ENCODE results near the gene MACROD1.
"Not testable (repeated sequence)": the region's sequence is repeated elsewhere in the genome, so short reads cannot be mapped to it uniquely, and the experiment has no call there.

Gene MACROD1

DNA sequence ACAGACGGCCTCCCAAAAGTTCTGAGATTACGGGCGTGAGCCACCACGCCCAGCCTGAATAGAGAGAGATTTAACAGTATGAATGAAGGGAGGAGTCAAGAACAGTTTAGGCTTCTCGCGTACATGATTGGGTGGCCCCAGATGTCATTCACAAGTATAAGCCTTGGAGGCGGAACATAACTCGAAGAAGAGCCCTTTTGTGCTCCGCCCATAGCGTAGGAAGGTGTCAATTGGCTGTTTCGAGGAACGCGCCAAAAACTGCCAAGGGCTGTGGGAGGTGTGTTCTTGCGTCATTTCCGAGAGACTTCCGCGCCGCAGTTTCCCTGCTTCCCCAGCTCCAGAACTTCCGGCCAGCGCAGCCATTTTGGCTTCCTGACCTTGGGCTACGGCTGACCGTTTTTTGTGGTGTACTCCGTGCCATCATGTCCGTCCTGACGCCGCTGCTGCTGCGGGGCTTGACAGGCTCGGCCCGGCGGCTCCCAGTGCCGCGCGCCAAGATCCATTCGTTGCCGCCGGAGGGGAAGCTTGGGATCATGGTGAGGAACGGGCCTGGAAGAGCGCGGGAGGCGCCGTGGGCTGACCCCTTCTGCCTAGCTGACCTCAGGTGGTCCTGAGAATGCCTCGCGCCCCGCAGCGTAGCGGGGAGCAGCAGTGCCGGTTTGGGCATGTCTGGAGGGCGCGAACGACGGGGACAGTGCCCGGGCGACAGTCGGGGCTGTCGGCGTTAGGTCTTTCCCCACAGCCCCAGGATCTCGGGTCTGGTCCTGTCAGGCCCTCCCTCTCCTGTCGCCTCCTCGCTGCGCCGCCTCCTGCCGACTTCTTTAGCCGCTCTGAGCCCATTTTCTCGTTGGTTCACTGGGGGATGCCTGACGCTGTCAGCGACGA, 191.4 kb downstream of the MACROD1 start, which contains the start of gene COX8A:
COX8A (plus strand) TSS at position 362 of the 885 bp plus-strand sequence; CDS start at position 423, 61 bp downstream.
- TF ChIP-seq, protein P1, sequence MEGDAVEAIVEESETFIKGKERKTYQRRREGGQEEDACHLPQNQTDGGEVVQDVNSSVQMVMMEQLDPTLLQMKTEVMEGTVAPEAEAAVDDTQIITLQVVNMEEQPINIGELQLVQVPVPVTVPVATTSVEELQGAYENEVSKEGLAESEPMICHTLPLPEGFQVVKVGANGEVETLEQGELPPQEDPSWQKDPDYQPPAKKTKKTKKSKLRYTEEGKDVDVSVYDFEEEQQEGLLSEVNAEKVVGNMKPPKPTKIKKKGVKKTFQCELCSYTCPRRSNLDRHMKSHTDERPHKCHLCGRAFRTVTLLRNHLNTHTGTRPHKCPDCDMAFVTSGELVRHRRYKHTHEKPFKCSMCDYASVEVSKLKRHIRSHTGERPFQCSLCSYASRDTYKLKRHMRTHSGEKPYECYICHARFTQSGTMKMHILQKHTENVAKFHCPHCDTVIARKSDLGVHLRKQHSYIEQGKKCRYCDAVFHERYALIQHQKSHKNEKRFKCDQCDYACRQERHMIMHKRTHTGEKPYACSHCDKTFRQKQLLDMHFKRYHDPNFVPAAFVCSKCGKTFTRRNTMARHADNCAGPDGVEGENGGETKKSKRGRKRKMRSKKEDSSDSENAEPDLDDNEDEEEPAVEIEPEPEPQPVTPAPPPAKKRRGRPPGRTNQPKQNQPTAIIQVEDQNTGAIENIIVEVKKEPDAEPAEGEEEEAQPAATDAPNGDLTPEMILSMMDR (IDR thresholded peaks at IDR 0.05) = no peak
- Mint-ChIP-seq H3K27ac (peak within 1 kb of the TSS; percentile 100), H3K36me3 (ENCODE audit: low read depth) (peaks cover 10% of the 10 kb centered on the region), H3K4me1 (peaks cover 35% of the 10 kb centered on the region), H3K27me3 (ENCODE audit: low read depth, poor library complexity) (peaks cover 8% of the 10 kb centered on the region), H3K4me3 (peak within 1 kb of the TSS; percentile 100), H3K9me3 (peaks cover 10% of the 10 kb centered on the region)
- peak; percentile 91 for DNase-seq

DNA sequence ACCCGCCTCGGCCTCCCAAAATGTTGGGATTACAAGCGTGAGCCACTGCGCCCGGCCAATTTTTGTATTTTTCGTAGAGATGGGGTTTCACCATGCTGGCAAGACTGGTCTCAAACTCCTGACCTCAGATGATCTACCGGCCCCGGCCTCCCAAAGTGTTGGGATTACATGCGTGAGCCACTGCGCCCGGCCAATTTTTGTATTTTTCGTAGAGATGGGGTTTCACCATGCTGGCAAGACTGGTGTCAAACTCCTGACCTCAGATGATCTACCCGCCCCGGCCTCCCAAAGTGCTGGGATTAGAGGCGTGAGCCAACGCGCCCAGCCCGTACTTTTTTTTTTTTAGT, 192.0 kb downstream of the MACROD1 start:
- not testable (repeated sequence) for DNase-seq; H3K27me3 Mint-ChIP-seq (ENCODE audit: low read depth, poor library complexity); H3K36me3 Mint-ChIP-seq (ENCODE audit: low read depth)
- peaks cover 38% of the 10 kb centered on the region for H3K4me1 Mint-ChIP-seq
- peaks cover 10% of the 10 kb centered on the region for H3K9me3 Mint-ChIP-seq
- peak overlapping the region; percentile 100 for H3K27ac Mint-ChIP-seq
- peak overlapping the region; percentile 100 for H3K4me3 Mint-ChIP-seq

DNA sequence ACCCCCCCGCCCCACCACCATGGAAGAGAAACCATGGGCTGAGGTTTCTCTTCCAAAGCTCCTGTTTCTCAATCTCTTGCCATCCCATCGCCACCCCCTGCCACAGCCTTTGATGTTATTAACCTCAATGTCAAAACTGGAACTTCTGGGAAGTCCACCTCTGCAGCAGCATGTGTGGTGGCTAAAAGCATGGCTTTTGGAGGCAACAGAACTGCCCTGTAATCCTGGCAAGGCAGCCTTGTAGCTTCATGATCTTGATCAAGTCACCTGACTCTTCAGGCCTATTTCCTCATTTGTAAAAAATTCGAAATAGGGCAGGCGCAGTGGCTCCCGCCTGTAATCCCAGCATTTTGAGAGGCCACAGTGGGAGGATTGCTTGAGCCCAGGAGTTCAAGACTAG, 195.0 kb downstream of the MACROD1 start:
- no peak for DNase-seq
- H3K36me3 Mint-ChIP-seq (ENCODE audit: low read depth) = peaks cover 5% of the 10 kb centered on the region
- no peak overlapping the region for H3K27ac Mint-ChIP-seq
- H3K9me3 Mint-ChIP-seq = peaks cover 10% of the 10 kb centered on the region
- peaks cover 20% of the 10 kb centered on the region for H3K4me1 Mint-ChIP-seq
- no peak overlapping the region for H3K4me3 Mint-ChIP-seq
- H3K27me3 Mint-ChIP-seq (ENCODE audit: low read depth, poor library complexity) = peaks cover 8% of the 10 kb centered on the region
- TF ChIP-seq, protein P1 (IDR thresholded peaks at IDR 0.05) = no peak

DNA sequence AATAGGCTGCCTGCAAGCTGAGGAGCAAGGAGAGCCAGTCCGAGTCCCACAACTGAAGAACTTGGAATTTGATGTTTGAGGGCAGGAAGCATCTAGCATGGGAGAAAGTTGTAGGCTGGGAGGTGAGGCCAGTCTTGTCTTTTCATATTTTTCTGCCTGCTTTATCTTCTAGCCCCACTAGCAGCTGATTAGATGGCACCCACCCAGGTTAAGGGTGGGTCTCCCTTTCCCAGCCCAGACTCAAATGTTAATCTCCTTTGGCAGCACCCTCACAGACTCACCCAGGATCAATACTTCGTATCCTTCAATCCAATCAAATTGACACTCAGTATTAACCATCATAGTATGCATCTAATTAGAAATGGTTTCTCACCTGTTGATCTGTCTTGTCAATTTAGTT, 196.5 kb downstream of the MACROD1 start:
- no peak overlapping the region for H3K4me3 Mint-ChIP-seq

DNA sequence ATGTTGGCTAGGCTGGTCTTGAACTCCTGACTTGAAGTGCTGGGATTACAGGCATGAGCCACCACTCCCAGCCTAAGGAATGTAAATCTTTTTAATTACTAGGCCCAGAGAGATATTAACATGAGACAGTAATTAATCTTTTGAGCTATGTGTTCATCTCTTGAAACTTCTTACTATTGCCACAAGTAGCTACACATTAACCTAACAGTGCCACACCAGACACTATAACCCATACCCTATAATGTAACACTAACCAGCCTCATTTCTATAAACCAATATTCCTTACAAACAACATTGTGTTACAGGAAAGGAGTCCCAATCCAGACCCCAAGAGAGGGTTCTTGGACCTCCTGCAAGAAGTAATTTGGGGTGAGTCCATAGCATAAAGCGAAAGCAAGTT, 199.5 kb downstream of the MACROD1 start:
- H3K9me3 Mint-ChIP-seq = no peaks in the 10 kb centered on the region
- H3K27me3 Mint-ChIP-seq (ENCODE audit: low read depth, poor library complexity) = peaks cover 7% of the 10 kb centered on the region
- H3K4me3 Mint-ChIP-seq = no peak overlapping the region
- no peaks in the 10 kb centered on the region for H3K36me3 Mint-ChIP-seq (ENCODE audit: low read depth)
- no peak overlapping the region for H3K27ac Mint-ChIP-seq
- DNase-seq = no peak
- TF ChIP-seq, protein P1 (IDR thresholded peaks at IDR 0.05) = no peak
- H3K4me1 Mint-ChIP-seq = peaks cover 15% of the 10 kb centered on the region

More for the DNA sequence above, 196.5 kb downstream of the MACROD1 start:
- TF ChIP-seq, protein P1 (IDR thresholded peaks at IDR 0.05) = no peak
- Mint-ChIP-seq H3K27me3 (ENCODE audit: low read depth, poor library complexity) (peaks cover 8% of the 10 kb centered on the region), H3K9me3 (peaks cover 10% of the 10 kb centered on the region), H3K4me1 (peaks cover 11% of the 10 kb centered on the region), H3K27ac (peak overlapping the region; percentile 16), H3K36me3 (ENCODE audit: low read depth) (peaks cover 5% of the 10 kb centered on the region)
- no peak for DNase-seq

DNA sequence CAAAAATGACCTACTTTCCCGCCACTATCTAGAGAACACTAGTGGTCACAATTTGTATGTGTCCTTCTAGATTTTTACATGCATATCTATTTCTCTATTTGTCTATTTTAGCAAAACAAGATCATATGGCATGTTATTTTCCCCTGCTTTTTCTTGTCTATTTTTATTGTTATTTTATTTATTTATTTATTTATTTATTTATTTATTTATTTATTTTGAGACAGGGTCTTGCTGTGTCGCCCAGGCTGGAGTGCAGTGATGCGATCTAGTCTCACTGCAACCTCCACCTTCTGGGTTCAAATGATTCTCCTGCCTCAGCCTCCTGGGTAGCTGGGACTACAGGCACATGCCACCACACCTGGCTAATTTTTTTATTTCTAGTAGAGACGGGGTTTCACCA, 202.0 kb downstream of the MACROD1 start:
- H3K4me3 Mint-ChIP-seq; H3K9me3 Mint-ChIP-seq; H3K36me3 Mint-ChIP-seq (ENCODE audit: low read depth); H3K27me3 Mint-ChIP-seq (ENCODE audit: low read depth, poor library complexity); H3K27ac Mint-ChIP-seq; DNase-seq: not testable (repeated sequence)
- peaks cover 11% of the 10 kb centered on the region for H3K4me1 Mint-ChIP-seq

All from nephron progenitor cell (in vitro differentiated cells).